Stomach (tissue), 9 donors: Measurements from ENCODE around the gene CRYBA4. TPM values are rescaled to one million over a fixed set of nuclear protein-coding genes. Genes with fewer than 3 reads are reported as not detected.

Source experiments
- DNase-seq, 2 donors: peaks; one replicate each; pipeline versions ENCODE4 v3.0.0 to v3.0.0-alpha.2; 2013 to 2019
- H3K27ac ChIP-seq, 5 donors: fragments of 200-600 bp in 4 of 5; sonication (generic) in 4 of 5; one replicate each; pipeline ENCODE4 v1.5.1; 2013 to 2019; ENCODE audit warnings: mild to moderate bottlenecking in 1 of 5, moderate library complexity in 1 of 5
- H3K27me3 ChIP-seq, 3 donors: fragments of 200-600 bp; sonication (generic); one replicate each; pipeline ENCODE4 v1.5.1; 2017 to 2019; ENCODE audit warnings: mixed run types in 1 of 3
- H3K36me3 ChIP-seq, 4 donors: fragments of 200-600 bp; sonication (generic); 1 replicate in 3 of 4; 2 replicates in 1 of 4; pipeline ENCODE4 v1.5.1; 2016 to 2019
- H3K4me1 ChIP-seq, 4 donors: fragments of 200-600 bp; sonication (generic); one replicate each; pipeline ENCODE4 v1.5.1; 2016 to 2019
- H3K4me3 ChIP-seq, 4 donors: fragments of 200-600 bp; sonication (generic) in 3 of 4; one replicate each; pipeline ENCODE4 v1.5.1; 2016 to 2019; ENCODE audit warnings: mild to moderate bottlenecking in 1 of 4
- H3K9me3 ChIP-seq, 4 donors: fragments of 200-600 bp; sonication (generic); one replicate each; pipeline ENCODE4 v1.5.1; 2016 to 2019
- CTCF ChIP-seq, 7 experiments: fragments of 450-650 bp in 4 of 7; fragments of 200-600 bp in 3 of 7; sonication (generic) in 3 of 7; IDR thresholded peaks; one replicate each; pipeline ENCODE4 v1.5.1; 2016 to 2019; ENCODE audit warnings: antibody characterized with exemption in 7 of 7, control low read depth in 2 of 7, mild to moderate bottlenecking in 1 of 7
- EP300 ChIP-seq: sonication (generic); formaldehyde crosslinking; IDR thresholded peaks from one replicate; pipeline ENCODE4 v1.6.1; 2017; ENCODE audit warnings: antibody characterized with exemption
- POLR2A ChIP-seq, 4 donors: fragments of 450-650 bp; IDR thresholded peaks; one replicate each; pipeline ENCODE4 v1.6.1; 2016; ENCODE audit warnings: antibody characterized with exemption in 4 of 4, control low read depth in 2 of 4, mild to moderate bottlenecking in 1 of 4, moderate library complexity in 1 of 4
- POLR2AphosphoS5 ChIP-seq, 3 donors: sonication (generic); formaldehyde crosslinking; IDR thresholded peaks; one replicate each; pipeline ENCODE4 v1.6.1; 2016; ENCODE audit warnings: antibody characterized with exemption in 3 of 3
- WGBS, 5 donors: extraction: QIAGEN DNeasy Blood & Tissue Kit in 3 of 5; methylation state at CpG; one replicate each; pipeline versions ENCODE4 v1.1.5 to v1.1.7; 2013 to 2018; 5-methylcytosine and 5-hydroxymethylcytosine counted together
- intact Hi-C: fragments of 100-400 bp; cut with DNase I; formaldehyde crosslinking; loops from one replicate; pipeline ENCODE4 v1.15.1; 2023; ENCODE audit warnings: low total_unique reads
- polyA plus RNA-seq, 3 donors: library from polyadenylated mRNA; stranded (reverse); fragments of 200-250 nt; gene quantifications; one replicate each; pipeline ENCODE4 v1.2.3, GENCODE V29; 2013
- total RNA-seq, 5 donors: library from RNA; depleted of rRNA; stranded (reverse); fragments of >200 nt; gene quantifications; one replicate each; pipeline versions ENCODE4 v1.1.0 to v1.2.3, GENCODE V29; 2014 to 2016
- donor health status: healthy with polysubstance abuse.
- donor health status: Bipolar disorder and iron deficiency.
- donor health status: healthy.

CRYBA4 gene
- total and polyA plus RNA-seq, 8 donors, result not detected

- intact Hi-C loops, result no loop called here
- DNase-seq, result no peak
- Histone ChIP-seq H3K9me3 (no peaks in the 10 kb centered on the region), H3K36me3 (no peaks in the 10 kb centered on the region), H3K27ac (no peak overlapping the region), H3K4me1 (no peaks in the 10 kb centered on the region), H3K4me3 (no peak overlapping the region), H3K27me3 (peaks cover 0 to 22% (median 0%) of the 10 kb centered on the region in 3 donors)
- 90 to 99% (median 94%) methylated on average over 4 of the region's 4 CpGs for WGBS, 5 donors
- TF ChIP-seq POLR2AphosphoS5 (IDR thresholded peaks at IDR 0.05) (no peak), EP300 (no peak), CTCF (IDR thresholded peaks at IDR 0.05) (no peak), POLR2A (IDR thresholded peaks at IDR 0.05) (no peak)
Measured at GRCh38 chr22:26631282-26631681, 9.5 kb downstream of the CRYBA4 start.

DNA sequence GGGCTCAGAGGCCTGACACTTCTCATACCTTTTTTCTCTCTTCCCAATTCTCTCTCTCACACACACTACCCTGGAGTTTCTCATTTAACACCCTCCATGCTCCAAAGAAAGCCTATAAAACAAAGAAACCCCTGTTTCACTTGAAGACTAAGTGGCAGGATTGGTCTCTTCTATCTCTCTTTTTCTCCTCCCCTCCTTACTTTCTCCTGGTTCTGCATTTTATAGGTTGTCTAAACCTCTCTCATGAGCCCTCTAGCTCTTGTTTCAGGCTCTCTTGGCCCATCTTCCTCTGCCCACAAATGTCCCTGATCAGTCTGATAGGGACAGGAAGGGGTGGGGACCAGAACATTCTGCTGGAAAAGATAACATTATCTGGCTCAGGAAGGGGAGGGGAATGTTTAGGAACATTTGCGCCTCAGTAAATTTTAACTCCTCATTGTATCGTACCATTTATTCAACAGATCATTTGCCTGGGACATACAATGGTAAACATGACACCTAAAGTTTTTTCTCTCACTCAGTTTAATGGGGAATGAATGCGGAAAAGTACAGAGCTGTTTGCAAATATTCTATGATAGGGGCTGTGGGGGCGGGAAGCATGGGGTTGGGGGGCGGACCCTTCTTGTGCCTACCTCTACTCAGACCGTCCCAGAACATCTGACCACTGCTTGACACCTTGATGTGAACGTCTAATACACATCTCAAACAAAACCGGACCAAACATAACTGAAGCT is 10.8 kb downstream of the CRYBA4 start:
- Histone ChIP-seq H3K4me3 (no peak overlapping the region), H3K36me3 (no peaks in the 10 kb centered on the region), H3K4me1 (no peaks in the 10 kb centered on the region), H3K9me3 (no peaks in the 10 kb centered on the region), H3K27ac (no peak overlapping the region), H3K27me3 (peaks cover 0 to 27% (median 0%) of the 10 kb centered on the region in 3 donors)
- WGBS, 5 donors, result 29 to 55% (median 49%) methylated on average over 8 of the region's 8 CpGs
- TF ChIP-seq EP300, result no peak
- TF ChIP-seq POLR2AphosphoS5 (IDR thresholded peaks at IDR 0.05), result no peak
- no peak for TF ChIP-seq CTCF (IDR thresholded peaks at IDR 0.05)
- no peak for TF ChIP-seq POLR2A (IDR thresholded peaks at IDR 0.05)
- DNase-seq, result no peak
- intact Hi-C loops, result no loop called here

DNA sequence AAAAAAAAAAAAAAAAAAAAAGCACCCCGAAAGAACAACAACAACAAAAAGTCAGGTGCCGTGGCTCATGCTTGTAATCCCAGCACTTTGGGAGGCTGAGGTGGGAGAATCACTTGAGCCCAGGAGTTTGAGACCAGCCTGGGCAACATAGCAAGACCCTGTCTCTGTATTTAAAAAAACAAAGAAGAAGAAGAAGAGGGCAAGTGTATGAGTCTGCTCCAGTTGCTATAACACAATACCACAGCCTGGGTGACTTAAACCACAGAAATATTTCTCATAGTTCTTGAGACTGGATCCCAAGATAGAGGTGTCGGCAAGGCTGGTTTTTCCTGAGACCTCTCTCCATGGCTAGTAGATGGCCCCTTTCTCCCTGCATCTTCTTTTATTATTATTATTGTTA is 12.4 kb downstream of the CRYBA4 start:
- TF ChIP-seq EP300 (no peak), POLR2AphosphoS5 (IDR thresholded peaks at IDR 0.05) (no peak), POLR2A (IDR thresholded peaks at IDR 0.05) (no peak), CTCF (IDR thresholded peaks at IDR 0.05) (no peak)
- 87 to 97% (median 94%) methylated on average over 3 of the region's 3 CpGs for WGBS, 5 donors
- no peak for DNase-seq
- Histone ChIP-seq H3K9me3 (no peaks in the 10 kb centered on the region), H3K36me3 (no peaks in the 10 kb centered on the region), H3K27ac (no peak overlapping the region), H3K4me1 (no peaks in the 10 kb centered on the region), H3K27me3 (peaks cover 0 to 41% (median 0%) of the 10 kb centered on the region in 3 donors), H3K4me3 (no peak overlapping the region)
- intact Hi-C loops, result no loop called here

DNA sequence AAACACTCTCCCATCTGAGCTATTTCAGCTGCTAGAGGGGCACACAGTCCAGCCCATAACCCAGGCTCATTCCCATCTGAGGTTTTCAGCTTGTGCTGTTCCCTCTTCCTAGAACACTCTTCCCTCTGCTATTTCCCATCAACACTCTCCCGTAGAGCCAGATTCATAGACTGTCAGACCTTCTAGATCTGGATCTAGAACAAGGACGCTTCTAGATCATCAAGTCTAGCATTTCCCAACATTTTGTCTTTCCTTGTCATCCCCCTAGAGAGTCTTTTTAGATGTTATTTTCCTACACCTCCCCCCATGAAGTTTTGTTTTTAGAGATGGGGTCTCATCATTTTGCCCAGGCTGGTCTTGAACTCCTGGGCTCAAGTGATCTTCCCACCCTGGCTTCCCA is 13.4 kb downstream of the CRYBA4 start:
- no peaks in the 10 kb centered on the region for H3K9me3 ChIP-seq
- DNase-seq, result no peak
- no peaks in the 10 kb centered on the region for H3K4me1 ChIP-seq
- no peak overlapping the region for H3K4me3 ChIP-seq
- 80 to 89% (median 83%) methylated on average over 2 of the region's 2 CpGs for WGBS, 5 donors
- no peak overlapping the region for H3K27ac ChIP-seq
- intact Hi-C loops, result no loop called here
- H3K27me3 ChIP-seq, result peaks cover 0 to 42% (median under 1%) of the 10 kb centered on the region in 3 donors
- no peaks in the 10 kb centered on the region for H3K36me3 ChIP-seq
- no peak for TF ChIP-seq EP300
- no peak for TF ChIP-seq POLR2A (IDR thresholded peaks at IDR 0.05)
- no peak for TF ChIP-seq POLR2AphosphoS5 (IDR thresholded peaks at IDR 0.05)
- TF ChIP-seq CTCF (IDR thresholded peaks at IDR 0.05), result no peak
